Measurements from ENCODE around the gene RBL1.

DNA sequence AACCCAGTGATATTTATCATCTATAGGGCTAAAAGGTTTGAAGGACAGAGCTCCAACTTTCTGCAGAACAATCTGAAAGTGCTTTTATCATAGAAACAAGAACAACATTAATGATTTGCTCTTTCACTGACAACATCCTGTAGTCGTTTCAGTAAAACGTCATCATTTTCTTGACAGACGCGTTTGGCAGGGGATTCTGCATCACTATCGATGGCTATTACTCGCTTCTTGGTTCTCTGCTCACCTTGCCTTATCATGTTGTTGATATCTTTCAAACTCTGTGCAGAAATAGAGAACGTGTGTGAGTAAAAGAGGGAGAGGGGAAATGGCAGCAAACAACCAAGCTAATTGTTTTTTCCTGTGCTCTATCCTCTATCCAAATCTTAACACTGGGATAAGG is 97.1 kb downstream of the RBL1 start:
- TF ChIP-seq, protein P1, sequence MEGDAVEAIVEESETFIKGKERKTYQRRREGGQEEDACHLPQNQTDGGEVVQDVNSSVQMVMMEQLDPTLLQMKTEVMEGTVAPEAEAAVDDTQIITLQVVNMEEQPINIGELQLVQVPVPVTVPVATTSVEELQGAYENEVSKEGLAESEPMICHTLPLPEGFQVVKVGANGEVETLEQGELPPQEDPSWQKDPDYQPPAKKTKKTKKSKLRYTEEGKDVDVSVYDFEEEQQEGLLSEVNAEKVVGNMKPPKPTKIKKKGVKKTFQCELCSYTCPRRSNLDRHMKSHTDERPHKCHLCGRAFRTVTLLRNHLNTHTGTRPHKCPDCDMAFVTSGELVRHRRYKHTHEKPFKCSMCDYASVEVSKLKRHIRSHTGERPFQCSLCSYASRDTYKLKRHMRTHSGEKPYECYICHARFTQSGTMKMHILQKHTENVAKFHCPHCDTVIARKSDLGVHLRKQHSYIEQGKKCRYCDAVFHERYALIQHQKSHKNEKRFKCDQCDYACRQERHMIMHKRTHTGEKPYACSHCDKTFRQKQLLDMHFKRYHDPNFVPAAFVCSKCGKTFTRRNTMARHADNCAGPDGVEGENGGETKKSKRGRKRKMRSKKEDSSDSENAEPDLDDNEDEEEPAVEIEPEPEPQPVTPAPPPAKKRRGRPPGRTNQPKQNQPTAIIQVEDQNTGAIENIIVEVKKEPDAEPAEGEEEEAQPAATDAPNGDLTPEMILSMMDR (conservative IDR thresholded peaks at IDR 0.05): no peak
- no peak for TF ChIP-seq EZH2 (IDR thresholded peaks at IDR 0.05; ENCODE audit: low read depth)

Data from PC-9 (cell line).